ENCODE measurements around the gene PPP6C. TPM values are rescaled to one million over a fixed set of nuclear protein-coding genes. Genes with fewer than 3 reads are reported as not detected.

The PPP6C gene
- total RNA-seq, 4 donors from 2014 or later: 18.0 to 31.3 (median 26.6) TPM

- intact Hi-C loops (cut with DNase I): loop anchor here (10.0 kb wide), 1 partner anchor 286 kb away; the partner anchor contains the start of gene WDR38
- Histone ChIP-seq H3K9me3 (no peaks in the 10 kb centered on the region), H3K27me3 (no peaks in the 10 kb centered on the region), H3K4me3 (no peak overlapping the region), H3K27ac (no peak overlapping the region), H3K36me3 (peaks cover 0 to 9% (median 0%) of the 10 kb centered on the region in 3 donors), H3K4me1 (peaks cover 2 to 20% (median 9%) of the 10 kb centered on the region in 3 donors)
- WGBS, 2 donors: 69 to 94% methylated on average over 1 of the region's 1 CpG
- no peak for DNase-seq
- TF ChIP-seq POLR2A (IDR thresholded peaks at IDR 0.05): no peak
- no peak for TF ChIP-seq CTCF (IDR thresholded peaks at IDR 0.05)
Observed at GRCh38 chr9:125140576-125140975, 49.0 kb downstream of the PPP6C start.

GRCh38 chr9:125137200-125137599 lies 52.4 kb downstream of the PPP6C start:
- Histone ChIP-seq H3K4me3 (no peak overlapping the region), H3K27me3 (no peaks in the 10 kb centered on the region), H3K27ac (no peak overlapping the region), H3K9me3 (no peaks in the 10 kb centered on the region), H3K36me3 (peaks cover 0 to 9% (median 0%) of the 10 kb centered on the region in 3 donors), H3K4me1 (peaks cover 0 to 3% (median 2%) of the 10 kb centered on the region in 3 donors)
- TF ChIP-seq POLR2A (IDR thresholded peaks at IDR 0.05) (no peak), CTCF (IDR thresholded peaks at IDR 0.05) (no peak)
- intact Hi-C loops (cut with DNase I): no loop called here
- 79% methylated on average over 4 of the region's 4 CpGs for WGBS, 2 donors
- DNase-seq: no peak

GRCh38 chr9:125134976-125135375 lies 54.6 kb downstream of the PPP6C start:
- DNase-seq: no peak
- intact Hi-C loops (cut with DNase I): no loop called here
- H3K4me1 ChIP-seq: no peaks in the 10 kb centered on the region
- no peak overlapping the region for H3K4me3 ChIP-seq
- no peaks in the 10 kb centered on the region for H3K9me3 ChIP-seq
- H3K27me3 ChIP-seq: no peaks in the 10 kb centered on the region
- no peak overlapping the region for H3K27ac ChIP-seq
- TF ChIP-seq POLR2A (IDR thresholded peaks at IDR 0.05) (no peak), CTCF (IDR thresholded peaks at IDR 0.05) (no peak)
- peaks cover 0 to 3% (median 0%) of the 10 kb centered on the region in 3 donors for H3K36me3 ChIP-seq

- Histone ChIP-seq H3K36me3 (no peaks in the 10 kb centered on the region), H3K27me3 (no peaks in the 10 kb centered on the region), H3K9me3 (no peaks in the 10 kb centered on the region), H3K27ac (no peak overlapping the region), H3K4me1 (no peaks in the 10 kb centered on the region), H3K4me3 (no peak overlapping the region)
- TF ChIP-seq POLR2A (IDR thresholded peaks at IDR 0.05): no peak
- TF ChIP-seq CTCF (IDR thresholded peaks at IDR 0.05): no peak
- DNase-seq: no peak
- intact Hi-C loops (cut with DNase I): no loop called here
- 38 to 56% methylated on average over 1 of the region's 1 CpG for WGBS, 2 donors
Observed at GRCh38 chr9:125133403-125134329, 55.9 kb downstream of the PPP6C start.

- Histone ChIP-seq H3K4me3 (no peak overlapping the region), H3K27me3 (no peaks in the 10 kb centered on the region), H3K27ac (no peak overlapping the region), H3K4me1 (peaks cover 0 to 2% (median 0%) of the 10 kb centered on the region in 3 donors), H3K9me3 (no peaks in the 10 kb centered on the region), H3K36me3 (no peaks in the 10 kb centered on the region)
- TF ChIP-seq CTCF (IDR thresholded peaks at IDR 0.05) (no peak), POLR2A (IDR thresholded peaks at IDR 0.05) (no peak)
- DNase-seq: no peak
- WGBS, 2 donors: 90 to 92% methylated on average over 5 to 6 of the region's 6 CpGs
- intact Hi-C loops (cut with DNase I): no loop called here
Observed at GRCh38 chr9:125131778-125132177, 57.8 kb downstream of the PPP6C start.

Data from esophagus squamous epithelium (tissue), 5 donors.